VCaP (cell line): ENCODE results near the gene TRIM46.

Source experiments
- H3K27ac ChIP-seq: fragments of 450-650 bp; 2 replicates; pipeline ENCODE4 v1.5.1; 2017
- CTCF ChIP-seq: fragments of 450-650 bp; conservative IDR thresholded peaks from 2 replicates; pipeline ENCODE4 v1.5.1; 2017; ENCODE audit warnings: mild to moderate bottlenecking, moderate library complexity

Gene TRIM46

DNA sequence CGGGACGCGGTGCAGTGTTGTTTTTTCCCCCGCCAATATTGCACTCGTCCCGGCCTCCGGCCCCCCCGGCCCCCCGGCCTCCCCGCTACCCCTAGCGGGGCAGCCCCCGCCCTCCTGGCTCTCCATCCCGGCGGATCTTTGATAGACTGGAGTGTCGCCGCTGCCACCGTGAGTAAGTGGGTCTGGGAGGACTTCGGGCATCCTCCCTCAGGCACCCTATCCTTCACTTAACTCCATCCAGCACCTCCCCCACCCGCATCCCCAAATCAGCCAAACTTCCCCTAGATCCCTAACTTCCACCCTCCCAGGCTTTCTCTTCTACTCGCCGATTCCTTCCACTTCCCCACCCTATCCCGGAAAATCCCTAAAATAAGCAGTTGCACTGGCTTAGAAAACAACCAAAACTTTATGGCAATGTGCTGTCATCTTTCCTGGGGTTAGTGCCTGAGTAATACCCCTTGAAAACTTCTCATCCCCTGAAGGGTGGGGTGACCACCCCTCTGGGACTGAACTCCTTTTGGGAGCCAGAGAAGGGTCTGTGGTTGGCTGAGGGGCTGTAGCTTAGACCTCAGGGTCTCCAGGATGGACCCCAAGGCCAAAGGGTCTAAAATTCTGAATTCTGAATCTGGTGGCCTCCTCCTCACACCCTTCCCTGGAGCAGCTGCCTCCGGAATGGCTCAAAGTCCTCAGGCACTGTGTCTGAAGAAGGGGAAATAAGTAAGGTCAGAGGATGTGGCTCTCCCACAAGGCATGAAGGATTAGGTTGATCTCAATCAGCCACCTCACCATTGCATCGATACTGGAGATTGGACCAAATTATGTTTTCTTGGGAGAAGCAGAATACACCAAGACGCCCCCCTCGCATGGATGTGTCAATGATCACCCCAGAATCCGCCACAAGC lies 21.8 kb downstream of the TRIM46 start:
- peak overlapping the region; percentile 52 for H3K27ac ChIP-seq
- TF ChIP-seq CTCF, result no peak

DNA sequence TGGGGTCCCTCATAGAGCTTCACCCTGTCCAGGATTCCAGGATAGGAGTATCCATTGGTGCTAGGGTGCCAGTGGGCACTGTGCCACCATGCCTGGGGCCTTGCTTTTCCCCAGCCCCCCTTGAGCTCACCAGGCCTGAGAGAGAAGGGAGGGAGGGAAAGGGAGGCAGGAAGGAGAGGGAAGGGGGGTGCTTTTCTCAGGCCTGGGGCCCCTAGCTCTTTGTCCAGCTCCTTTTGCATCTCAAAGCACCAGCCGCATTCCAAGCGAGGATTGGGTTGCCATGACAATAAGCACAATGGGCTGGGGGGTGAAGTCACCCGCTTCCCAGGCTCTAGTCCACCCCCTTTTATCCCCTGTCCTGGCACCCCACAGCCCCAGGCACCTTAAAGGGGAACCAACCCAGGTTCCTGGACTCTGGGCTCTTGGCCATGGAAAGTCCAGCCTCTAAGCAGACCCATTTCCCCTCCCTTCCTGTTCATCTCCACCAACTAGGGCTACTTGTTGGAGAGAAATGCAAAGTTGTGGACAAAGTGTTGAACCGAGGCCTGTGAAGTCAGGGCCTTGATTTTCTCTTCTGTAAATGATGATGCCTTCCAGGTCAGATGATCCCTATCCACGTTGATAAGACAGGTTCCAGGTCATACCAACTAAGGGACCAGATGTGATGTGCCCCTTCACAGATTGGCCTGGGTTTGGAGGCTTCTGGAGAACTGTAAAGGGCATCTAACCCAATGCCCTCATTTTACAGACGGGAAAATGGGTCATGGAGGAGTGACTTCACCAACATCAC lies 22.6 kb downstream of the TRIM46 start:
- no peak overlapping the region for H3K27ac ChIP-seq
- TF ChIP-seq CTCF, result no peak

GRCh38 chr1:155196893-155197638 lies 23.4 kb downstream of the TRIM46 start:
- no peak for TF ChIP-seq CTCF
- H3K27ac ChIP-seq, result no peak overlapping the region

GRCh38 chr1:155197901-155198546 lies 24.4 kb downstream of the TRIM46 start:
- no peak for TF ChIP-seq CTCF
- H3K27ac ChIP-seq, result no peak overlapping the region

DNA sequence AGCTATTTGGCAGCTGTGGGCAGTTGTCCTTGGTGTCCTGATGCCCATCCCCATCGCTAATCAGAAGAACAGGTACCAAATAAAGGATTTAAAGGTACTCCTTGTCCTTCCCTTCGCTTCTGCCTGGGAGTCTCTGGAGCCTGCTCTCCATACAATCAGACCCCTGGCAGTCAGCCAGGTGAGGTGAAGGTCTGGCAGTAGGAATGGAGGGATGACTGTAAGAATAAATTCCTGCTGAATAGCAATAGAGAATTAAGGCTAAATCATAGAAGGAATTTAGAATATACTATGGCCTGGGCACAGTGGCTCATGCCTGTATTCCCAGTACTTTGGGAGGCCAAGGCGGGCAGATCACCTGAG lies 24.9 kb downstream of the TRIM46 start:
- TF ChIP-seq CTCF, result no peak
- no peak overlapping the region for H3K27ac ChIP-seq

DNA sequence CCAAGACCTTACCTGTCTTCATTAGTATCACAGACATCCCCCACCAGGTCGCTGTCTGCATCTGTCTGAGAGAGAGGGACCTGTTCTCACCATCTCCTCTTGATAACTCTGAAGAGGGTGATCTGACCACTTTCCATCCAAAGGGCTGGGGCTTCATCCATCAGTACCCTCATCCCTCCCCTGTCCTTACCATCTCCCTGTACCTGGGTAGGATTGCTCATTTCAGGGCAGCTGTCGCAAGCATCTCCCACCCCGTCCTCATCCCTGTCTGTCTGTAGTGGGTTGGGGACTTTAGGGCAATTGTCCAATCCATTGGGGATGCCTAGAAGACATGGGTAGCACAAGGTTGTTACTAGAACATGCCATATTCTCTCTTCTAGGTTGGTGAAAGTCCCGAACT lies 26.1 kb downstream of the TRIM46 start:
- TF ChIP-seq CTCF, result no peak
- H3K27ac ChIP-seq, result no peak overlapping the region
